H1 (cell line): Measurements from ENCODE around the gene FARS2. TPM values are rescaled to one million over a fixed set of nuclear protein-coding genes. Genes with fewer than 3 reads are reported as not detected.

Experiments used
- CTCF ChIA-PET: fragments of 300-600 bp; sonication (Branson Sonifier 250); formaldehyde crosslinking; loops from one replicate; lab custom pipeline; 2021; ENCODE audit not compliant: partially characterized antibody; lab: Charles Lee
- POLR2A ChIA-PET: fragments of 300-600 bp; sonication (Branson Sonifier 250); formaldehyde crosslinking; loops from one replicate; lab custom pipeline; 2021; ENCODE audit warnings: inconsistent platforms; ENCODE audit not compliant: partially characterized antibody; lab: Charles Lee
- DNase-seq, 2 experiments: peaks; one replicate each; pipeline versions ENCODE4 v3.0.0 to v3.0.0-alpha.2; 2010 to 2022; ENCODE audit warnings: low spot score in 2 of 2, low read depth in 1 of 2, mixed read lengths in 1 of 2
- FAIRE-seq: peaks from 2 replicates; lab custom pipeline; 2011; peaks lifted over from hg19 to GRCh38; lab: Jason Lieb, UNC
- H2AFZ ChIP-seq: 2 replicates; pipeline ENCODE4 v1.8.1; 2012; ENCODE audit warnings: low read length, inconsistent platforms
- H2AK5ac ChIP-seq: 2 replicates; pipeline ENCODE4 v1.6.1; 2013; ENCODE audit warnings: low read depth, low read length
- H2BK120ac ChIP-seq: replicated peaks from 2 replicates; pipeline ENCODE3; 2013; ENCODE audit warnings: low read depth, low read length, inconsistent platforms
- H2BK12ac ChIP-seq: 2 replicates; pipeline ENCODE4 v1.6.1; 2013; ENCODE audit warnings: low read depth, low read length
- H2BK15ac ChIP-seq: 2 replicates; pipeline ENCODE4 v1.6.1; 2013; ENCODE audit warnings: low read length
- H2BK20ac ChIP-seq: 2 replicates; pipeline ENCODE4 v1.6.1; 2013; ENCODE audit warnings: low read length
- H2BK5ac ChIP-seq: 2 replicates; pipeline ENCODE4 v1.6.1; 2013; ENCODE audit warnings: low read depth, low read length
- H3K14ac ChIP-seq: 2 replicates; pipeline ENCODE4 v1.6.1; 2013; ENCODE audit warnings: inconsistent platforms; ENCODE audit not compliant: insufficient read length
- H3K18ac ChIP-seq: 2 replicates; pipeline ENCODE4 v1.6.1; 2013; ENCODE audit warnings: low read length; ENCODE audit errors: extremely low read depth
- H3K23ac ChIP-seq: 2 replicates; pipeline ENCODE4 v1.6.1; 2013; ENCODE audit warnings: inconsistent platforms; ENCODE audit not compliant: insufficient read length
- H3K23me2 ChIP-seq: 2 replicates; pipeline ENCODE4 v1.6.1; 2013; ENCODE audit warnings: low read depth, low read length
- H3K27ac ChIP-seq: 2 replicates; pipeline ENCODE4 v1.6.1; 2011; ENCODE audit warnings: low read depth, low read length, inconsistent platforms
- H3K27me3 ChIP-seq, 4 experiments: replicated peaks in 1 of 4; 1 replicate in 1 of 4; 2 replicates in 3 of 4; pipeline versions ENCODE4 v1.6.1 to v1.8.1; 2011 to 2013; ENCODE audit warnings: low read length in 3 of 4, mild to moderate bottlenecking in 3 of 4, inconsistent platforms in 2 of 4, mixed read lengths in 2 of 4, moderate library complexity in 1 of 4; ENCODE audit not compliant: control insufficient read depth in 3 of 4, insufficient read depth in 3 of 4; ENCODE audit errors: extremely low read depth in 1 of 4
- H3K36me3 ChIP-seq, 4 experiments: 2 replicates each; pipeline versions ENCODE4 v1.6.1 to v1.8.1; 2011 to 2013; ENCODE audit warnings: mild to moderate bottlenecking in 4 of 4, low read length in 3 of 4, moderate library complexity in 2 of 4, control low read depth in 1 of 4, inconsistent platforms in 1 of 4; ENCODE audit not compliant: insufficient read depth in 4 of 4, control insufficient read depth in 2 of 4
- H3K4ac ChIP-seq: replicated peaks from 2 replicates; pipeline ENCODE3; 2013; ENCODE audit warnings: low read length, low read depth, mixed read lengths, inconsistent platforms; ENCODE audit not compliant: insufficient read length
- H3K4me1 ChIP-seq, 4 experiments: replicated peaks in 1 of 4; 1 replicate in 1 of 4; 2 replicates in 3 of 4; pipeline versions ENCODE4 v1.6.1 to v1.8.1; 2011 to 2013; ENCODE audit warnings: low read length in 3 of 4, inconsistent platforms in 2 of 4, mixed read lengths in 1 of 4; ENCODE audit not compliant: insufficient read depth in 4 of 4, control insufficient read depth in 3 of 4
- H3K4me2 ChIP-seq, 2 experiments: 2 replicates each; pipeline versions ENCODE4 v1.6.1 to v1.8.1; 2011 to 2013; ENCODE audit warnings: low read depth in 2 of 2, low read length in 2 of 2, control low read depth in 1 of 2, inconsistent platforms in 1 of 2, mild to moderate bottlenecking in 1 of 2; ENCODE audit not compliant: insufficient read depth in 1 of 2
- H3K4me3 ChIP-seq, 4 experiments: fragments of 200-600, 300-600 bp in 1 of 4; sonication (generic), shearing (Covaris generic), sonication (Bioruptor Twin) in 1 of 4; 2 replicates each; pipeline versions ENCODE4 v1.5.1 to v1.8.1; 2011 to 2016; ENCODE audit warnings: low read length in 4 of 4, low read depth in 3 of 4, control low read depth in 2 of 4, inconsistent platforms in 2 of 4, mild to moderate bottlenecking in 2 of 4, mixed read lengths in 1 of 4, moderate library complexity in 1 of 4; ENCODE audit not compliant: insufficient read depth in 2 of 4; ENCODE audit errors: extremely low read depth in 1 of 4
- H3K56ac ChIP-seq: replicated peaks from 2 replicates; pipeline ENCODE3; 2013; ENCODE audit warnings: low read depth, mild to moderate bottlenecking, mixed read lengths, low read length, inconsistent platforms; ENCODE audit not compliant: insufficient read length
- H3K79me1 ChIP-seq: 2 replicates; pipeline ENCODE4 v1.6.1; 2013; ENCODE audit warnings: low read depth, low read length, control low read depth
- H3K79me2 ChIP-seq, 2 experiments: 2 replicates each; pipeline versions ENCODE4 v1.6.1 to v1.8.1; 2012 to 2013; ENCODE audit warnings: low read length in 2 of 2, mild to moderate bottlenecking in 2 of 2, inconsistent platforms in 1 of 2; ENCODE audit not compliant: insufficient read depth in 2 of 2, control insufficient read depth in 1 of 2
- H3K9ac ChIP-seq, 4 experiments: replicated peaks in 1 of 4; 1 replicate in 1 of 4; 2 replicates in 3 of 4; pipeline versions ENCODE4 v1.6.1 to v1.8.1; 2011 to 2013; ENCODE audit warnings: low read depth in 3 of 4, low read length in 3 of 4, control low read depth in 2 of 4, mild to moderate bottlenecking in 2 of 4, moderate library complexity in 2 of 4, inconsistent platforms in 1 of 4; ENCODE audit errors: extremely low read depth in 1 of 4
- H3K9me3 ChIP-seq, 2 experiments: 2 replicates each; pipeline versions ENCODE4 v1.6.1 to v1.8.1; 2012 to 2013; ENCODE audit warnings: mild to moderate bottlenecking in 2 of 2, moderate library complexity in 2 of 2, control low read depth in 1 of 2, inconsistent platforms in 1 of 2, low read depth in 1 of 2, low read length in 1 of 2, mixed read lengths in 1 of 2; ENCODE audit not compliant: insufficient read depth in 2 of 2
- H4K20me1 ChIP-seq, 2 experiments: replicated peaks in 1 of 2; 2 replicates each; pipeline versions ENCODE3 to v1.8.1; 2011 to 2013; ENCODE audit warnings: inconsistent platforms in 2 of 2, low read length in 2 of 2, mild to moderate bottlenecking in 1 of 2; ENCODE audit not compliant: insufficient read depth in 2 of 2, control insufficient read depth in 1 of 2
- H4K5ac ChIP-seq: 2 replicates; pipeline ENCODE4 v1.6.1; 2013; ENCODE audit warnings: low read length, low read depth, mixed read lengths, inconsistent platforms; ENCODE audit not compliant: insufficient read length
- H4K8ac ChIP-seq: 2 replicates; pipeline ENCODE4 v1.8.0; 2013; ENCODE audit warnings: mild to moderate bottlenecking, moderate library complexity, low read length, inconsistent platforms; ENCODE audit not compliant: insufficient read depth; ENCODE audit errors: extremely low read depth
- H4K91ac ChIP-seq: replicated peaks from 2 replicates; pipeline ENCODE3; 2013; ENCODE audit warnings: low read length, mixed read lengths, inconsistent platforms; ENCODE audit not compliant: insufficient read length
- CBX8 ChIP-seq: fragments of 300-800, 300-1000 bp; sonication (generic); IDR thresholded peaks from 2 replicates; pipeline ENCODE4 v1.7.1; 2016; ENCODE audit warnings: low read depth, low read length, borderline replicate concordance
- CHD2 ChIP-seq: IDR thresholded peaks from 2 replicates; pipeline ENCODE4 v1.6.1; 2012; ENCODE audit warnings: low read length, improper control_type of control experiment
- FOSL1 ChIP-seq: IDR thresholded peaks from 2 replicates; pipeline ENCODE4 v1.6.1; 2011; ENCODE audit warnings: mild to moderate bottlenecking, low read depth, low read length, moderate library complexity; ENCODE audit not compliant: insufficient read depth
- GTF2F1 ChIP-seq: IDR thresholded peaks from 2 replicates; pipeline ENCODE4 v1.6.1; 2012; ENCODE audit warnings: low read depth, low read length, improper control_type of control experiment, borderline replicate concordance
- JUND ChIP-seq: IDR thresholded peaks from 2 replicates; pipeline ENCODE4 v1.6.1; 2011; ENCODE audit warnings: mild to moderate bottlenecking, improper control_type of control experiment, low read length
- KDM1A ChIP-seq: fragments of 200-600, 300-600 bp; sonication (generic); IDR thresholded peaks from 2 replicates; pipeline ENCODE4 v1.7.1; 2016; ENCODE audit warnings: mild to moderate bottlenecking, low read length, borderline replicate concordance
- KDM5A ChIP-seq: fragments of 200-600 bp; IDR thresholded peaks from 2 replicates; pipeline ENCODE4 v1.7.1; 2012; ENCODE audit warnings: mild to moderate bottlenecking, low read length, inconsistent platforms, mixed read lengths
- MAFK ChIP-seq: IDR thresholded peaks from 2 replicates; pipeline ENCODE4 v1.6.1; 2012; ENCODE audit warnings: low read depth, mild to moderate bottlenecking, improper control_type of control experiment, low read length
- PHF8 ChIP-seq: fragments of 200-600 bp; sonication (generic); conservative IDR thresholded peaks from 2 replicates; pipeline ENCODE4 v1.7.1; 2012; ENCODE audit warnings: low read depth, mild to moderate bottlenecking, inconsistent platforms, low read length, moderate library complexity
- SIN3A ChIP-seq, 2 experiments: IDR thresholded peaks in 1 of 2; conservative IDR thresholded peaks in 1 of 2; 2 replicates each; pipeline ENCODE4 v1.6.1; 2011 to 2012; ENCODE audit warnings: low read length in 2 of 2, improper control_type of control experiment in 1 of 2, low read depth in 1 of 2, mild to moderate bottlenecking in 1 of 2
- SIX5 ChIP-seq: IDR thresholded peaks from 2 replicates; pipeline ENCODE4 v1.6.1; 2011; ENCODE audit warnings: mild to moderate bottlenecking, low read depth, low read length
- SRF ChIP-seq: IDR thresholded peaks from 2 replicates; pipeline ENCODE4 v1.6.1; 2011; ENCODE audit warnings: mild to moderate bottlenecking, low read depth, low read length, moderate library complexity
- TAF1 ChIP-seq: IDR thresholded peaks from 2 replicates; pipeline ENCODE4 v1.6.1; 2011; ENCODE audit warnings: mild to moderate bottlenecking, low read depth, low read length
- TAF7 ChIP-seq: optimal IDR thresholded peaks from 2 replicates; pipeline ENCODE3; 2011; ENCODE audit warnings: low read depth, mild to moderate bottlenecking, inconsistent platforms, low read length, moderate library complexity, borderline replicate concordance
- TEAD4 ChIP-seq: IDR thresholded peaks from 2 replicates; pipeline ENCODE4 v1.6.1; 2012; ENCODE audit warnings: low read depth, low read length, inconsistent platforms, mixed read lengths
- WGBS, 2 experiments: shearing (Covaris generic) in 1 of 2; methylation state at CpG; one replicate each; pipeline versions ENCODE4 v1.1.6 to v1.1.7; 2013 to 2015; ENCODE audit warnings: low lambda C conversion rate in 2 of 2, mixed read lengths in 2 of 2, inconsistent platforms in 1 of 2, low coverage in 1 of 2, missing lambda C conversion rate in 1 of 2; ENCODE audit not compliant: insufficient replicate concordance in 2 of 2, insufficient coverage in 1 of 2, insufficient read length in 1 of 2; ENCODE audit errors: extremely low coverage in 1 of 2, missing lambda C conversion rate in 1 of 2; 5-methylcytosine and 5-hydroxymethylcytosine counted together
- polyA plus RNA-seq, 7 experiments: library from polyadenylated mRNA; depleted of rRNA in 3 of 7; stranded (reverse) in 5 of 7; unstranded in 2 of 7; fragments of >200 nt in 5 of 7; fragments of 200-250 nt in 2 of 7; gene quantifications; 1 replicate in 5 of 7; 2 replicates in 1 of 7; 4 replicates in 1 of 7; pipeline versions ENCODE4 v1.2.1 to v1.2.3, GENCODE V29; 2011 to 2013; ENCODE audit warnings: missing spikeins in 2 of 7, mixed read lengths in 2 of 7
- total RNA-seq: library from RNA; stranded (reverse); fragmentation: NEBNext Ultra II Directional; extraction: Animal tissue kit (Norgen Biotek cat#: 25700); gene quantifications from 2 replicates; pipeline ENCODE4 v1.2.1, GENCODE V29; 2021

The FARS2 gene
- total and polyA plus RNA-seq, 2 of the 8 experiments (the other 6 are each of a cell fraction or from before 2014, with no cell fraction given): 11.7 to 14.4 TPM

- Histone ChIP-seq H3K79me1 (no peaks in the 10 kb centered on the region; the same call in 1 of the 2 replicates), H2BK12ac (no peak overlapping the region), H3K4me3 (no peak overlapping the region), H3K4ac (no peak overlapping the region), H3K4me1 (0 out of 7 replicates have a peak, but pooled peaks cover 0 to 2% (median 0%) of the 10 kb centered on the region in 4 experiments), H2AK5ac (no peak overlapping the region), H3K27me3 (no peaks in the 10 kb centered on the region), H2BK15ac (no peak overlapping the region), H2AFZ (no peak overlapping the region), H4K91ac (no peak overlapping the region), H3K18ac (no peak overlapping the region), H3K14ac (no peak overlapping the region), H3K56ac (no peak overlapping the region), H4K5ac (no peak overlapping the region), H3K4me2 (no peak overlapping the region), H3K23ac (no peak overlapping the region), H3K36me3 (no peaks in the 10 kb centered on the region), H2BK20ac (no peak overlapping the region), H4K8ac (no peak overlapping the region), H4K20me1 (no peaks in the 10 kb centered on the region), H3K9ac (no peak overlapping the region), H3K79me2 (no peaks in the 10 kb centered on the region), H2BK5ac (no peak overlapping the region), H2BK120ac (no peak overlapping the region), H3K9me3 (no peaks in the 10 kb centered on the region), H3K27ac (0 out of 2 replicates have a peak overlapping the region, but pooled peaks have one; percentile 6), H3K23me2 (no peaks in the 10 kb centered on the region)
- no peak for FAIRE-seq
- WGBS, 2 experiments: 91% methylated on average over 3 of the region's 3 CpGs; no CpG with 5 or more reads in 1 of the 2 experiments
- ChIA-PET CTCF (interaction anchor here (0.8 to 2.0 kb wide), 14 partner anchors 9 to 345 kb away, joined by 3 to 7 read pairs (median 4); partner anchors contain the start of gene FARS2), POLR2A (no interaction called here)
- DNase-seq: no peak
- TF ChIP-seq MAFK (no peak), SIN3A (conservative IDR thresholded peaks at IDR 0.05 in 1 of 2, IDR thresholded peaks at IDR 0.05 in 1 of 2; ENCODE audit: low read depth in 1 of 2, low read length in 2 of 2) (no peak), CBX8 (no peak), SRF (no peak), GTF2F1 (no peak), KDM5A (no peak), PHF8 (no peak), JUND (no peak), CHD2 (no peak), FOSL1 (no peak), SIX5 (no peak), TAF1 (no peak), KDM1A (no peak), TEAD4 (no peak), TAF7 (no peak)
Observed at GRCh38 chr6:5403076-5403475, 141.8 kb downstream of the FARS2 start.
